GM21723 (cell line): Measurements from ENCODE around the gene PLXNB2.

Experiments
- ATAC-seq: cut with Tn5 transposase; IDR thresholded peaks from one replicate; pipeline ENCODE4 v1.9.1; 2021; ENCODE audit warnings: mild to moderate bottlenecking, moderate library complexity; ENCODE audit not compliant: unreplicated experiment

PLXNB2 gene

GRCh38 chr22:50269573-50269969 lies 37.9 kb downstream of the PLXNB2 start:
- no peak for ATAC-seq

- ATAC-seq: no peak
These were observed 38.8 kb downstream of the PLXNB2 start for GRCh38 chr22:50268655-50269113.

GRCh38 chr22:50267591-50268390 lies 39.7 kb downstream of the PLXNB2 start:
- no peak for ATAC-seq

GRCh38 chr22:50266994-50267393 lies 40.5 kb downstream of the PLXNB2 start:
- no peak for ATAC-seq

GRCh38 chr22:50264946-50265669 lies 42.3 kb downstream of the PLXNB2 start:
- ATAC-seq: no peak

- ATAC-seq: no peak
These were observed 43.2 kb downstream of the PLXNB2 start for GRCh38 chr22:50264104-50264745.

- ATAC-seq: no peak
These were observed 44.4 kb downstream of the PLXNB2 start for GRCh38 chr22:50262973-50263617.

- no peak for ATAC-seq
These were observed 45.0 kb downstream of the PLXNB2 start for GRCh38 chr22:50262460-50262911.

- no peak for ATAC-seq
These were observed 45.6 kb downstream of the PLXNB2 start, which contains the start of gene MAPK12 for GRCh38 chr22:50261615-50262459. TSS of gene MAPK12 (minus strand) at chr22:50261683. CDS start at chr22:50261509, 174 bp downstream.

- no peak for ATAC-seq
These were observed 46.4 kb downstream of the PLXNB2 start for GRCh38 chr22:50260801-50261614.

GRCh38 chr22:50260434-50260800 lies 47.0 kb downstream of the PLXNB2 start:
- ATAC-seq: no peak

GRCh38 chr22:50259302-50259701 lies 48.1 kb downstream of the PLXNB2 start:
- ATAC-seq: no peak

GRCh38 chr22:50258361-50259292 lies 48.8 kb downstream of the PLXNB2 start:
- ATAC-seq: no peak

GRCh38 chr22:50257451-50258360 lies 49.7 kb downstream of the PLXNB2 start:
- ATAC-seq: no peak

GRCh38 chr22:50257041-50257440 lies 50.4 kb downstream of the PLXNB2 start:
- ATAC-seq: no peak

- no peak for ATAC-seq
These were observed 51.1 kb downstream of the PLXNB2 start for GRCh38 chr22:50256258-50256862.

- ATAC-seq: no peak
These were observed 51.8 kb downstream of the PLXNB2 start for GRCh38 chr22:50255607-50256006.
